ENCODE results near the gene PERCC1. TPM values are rescaled to one million over a fixed set of nuclear protein-coding genes. Genes with fewer than 3 reads are reported as not detected.

Gene PERCC1
- not detected in 2 replicates for total RNA-seq (2012; rRNA removed)

DNA sequence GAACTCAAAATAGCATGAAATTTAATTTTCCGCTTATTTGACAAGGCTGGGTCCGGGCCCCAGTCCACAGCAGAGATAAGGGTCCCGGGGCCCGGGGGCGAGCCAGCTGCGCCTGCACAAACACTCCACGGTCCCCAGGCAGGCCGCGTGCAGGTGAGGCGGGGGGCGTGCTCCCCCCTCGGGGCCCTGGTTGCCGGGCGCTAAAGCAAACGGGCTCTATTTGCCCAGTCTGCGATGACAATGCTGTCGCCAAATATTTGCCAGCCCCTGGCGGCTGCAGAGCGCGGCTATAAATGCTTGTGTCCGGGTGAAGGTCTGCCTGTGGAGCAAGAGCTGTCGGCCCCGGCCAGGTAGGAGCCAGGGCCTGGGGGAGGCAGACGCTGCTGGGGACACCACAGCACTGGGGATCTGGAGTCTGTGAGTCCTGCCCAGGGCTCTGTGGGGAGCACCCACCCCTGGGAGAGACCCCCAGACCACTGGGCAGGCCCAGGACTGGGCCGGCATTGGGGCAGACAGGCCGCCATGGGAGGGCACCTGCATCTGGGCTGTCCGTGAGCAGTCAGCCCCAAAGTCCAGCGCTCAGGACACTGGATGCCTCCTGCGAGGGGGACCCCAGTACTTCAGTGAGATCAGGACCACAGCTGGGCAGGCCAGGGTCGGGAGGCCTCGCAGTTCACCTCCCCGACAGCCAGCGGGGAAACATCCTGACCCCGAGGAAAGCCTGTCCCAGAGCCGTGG is at the start of gene PERCC1:
Gene PERCC1 (plus strand): TSS at position 320 of the 738 bp plus-strand sequence. CDS start 1,516 bp downstream, outside the sequence.
- no peak within 1 kb of the TSS for H3K4me3 ChIP-seq (ENCODE audit: low read length)
- H3K9ac ChIP-seq (ENCODE audit: low read depth, low read length): no peak within 1 kb of the TSS
- no peaks in the 10 kb centered on the region for H3K4me1 ChIP-seq (ENCODE audit: control insufficient read depth, insufficient read depth, low read length)
- H3K27me3 ChIP-seq (ENCODE audit: control insufficient read depth, insufficient read depth, low read length): peaks cover 12% of the 10 kb centered on the region
- no peak within 1 kb of the TSS for H3K4me2 ChIP-seq (ENCODE audit: low read length)
- H3K9me3 ChIP-seq (replicated peaks; ENCODE audit: low read length): no peaks in the 10 kb centered on the region
- no peaks in the 10 kb centered on the region for H3K36me3 ChIP-seq (ENCODE audit: insufficient read depth, low read length)

- Histone ChIP-seq H3K36me3 (ENCODE audit: insufficient read depth, low read length) (peaks cover 4% of the 10 kb centered on the region), H3K27me3 (ENCODE audit: control insufficient read depth, insufficient read depth, low read length) (no peaks in the 10 kb centered on the region), H3K9ac (ENCODE audit: low read depth, low read length) (no peak overlapping the region), H3K9me3 (replicated peaks; ENCODE audit: low read length) (no peaks in the 10 kb centered on the region), H3K4me1 (ENCODE audit: control insufficient read depth, insufficient read depth, low read length) (peaks cover 13% of the 10 kb centered on the region), H3K4me3 (ENCODE audit: low read length) (no peak overlapping the region), H3K4me2 (ENCODE audit: low read length) (no peak overlapping the region)
These were observed 49.1 kb upstream of the PERCC1 start for GRCh38 chr16:1381612-1382406.

GRCh38 chr16:1383556-1383955 is 47.3 kb upstream of the PERCC1 start:
- H3K9me3 ChIP-seq (replicated peaks; ENCODE audit: low read length): no peaks in the 10 kb centered on the region
- no peaks in the 10 kb centered on the region for H3K27me3 ChIP-seq (ENCODE audit: control insufficient read depth, insufficient read depth, low read length)
- H3K36me3 ChIP-seq (ENCODE audit: insufficient read depth, low read length): peaks cover 4% of the 10 kb centered on the region
- H3K4me3 ChIP-seq (ENCODE audit: low read length): no peak overlapping the region
- no peak overlapping the region for H3K4me2 ChIP-seq (ENCODE audit: low read length)
- H3K9ac ChIP-seq (ENCODE audit: low read depth, low read length): no peak overlapping the region
- H3K4me1 ChIP-seq (ENCODE audit: control insufficient read depth, insufficient read depth, low read length): peaks cover 8% of the 10 kb centered on the region

DNA sequence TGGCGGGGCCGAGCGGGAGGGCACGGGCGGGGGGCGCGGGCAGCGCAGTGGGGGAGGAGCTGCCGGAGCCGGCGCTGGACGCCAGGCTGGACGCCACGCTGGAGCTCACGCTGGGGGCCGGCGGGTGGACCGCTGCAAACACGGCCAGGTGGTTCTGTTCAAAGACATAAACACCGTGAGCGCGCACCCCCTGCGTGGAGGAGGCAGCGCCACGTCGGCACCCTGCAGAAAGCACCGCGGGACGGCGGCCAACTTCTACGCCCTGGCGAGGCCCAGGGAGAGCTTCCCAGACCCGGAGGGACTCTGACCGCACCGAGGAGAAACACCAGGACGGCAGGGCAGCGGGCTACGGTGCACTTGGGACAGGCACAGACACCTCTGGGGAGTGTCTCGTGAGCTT is 45.6 kb upstream of the PERCC1 start:
- peaks cover 4% of the 10 kb centered on the region for H3K36me3 ChIP-seq (ENCODE audit: insufficient read depth, low read length)
- H3K9me3 ChIP-seq (replicated peaks; ENCODE audit: low read length): no peaks in the 10 kb centered on the region
- no peak overlapping the region for H3K4me2 ChIP-seq (ENCODE audit: low read length)
- no peak overlapping the region for H3K4me3 ChIP-seq (ENCODE audit: low read length)
- H3K9ac ChIP-seq (ENCODE audit: low read depth, low read length): no peak overlapping the region
- no peaks in the 10 kb centered on the region for H3K4me1 ChIP-seq (ENCODE audit: control insufficient read depth, insufficient read depth, low read length)
- H3K27me3 ChIP-seq (ENCODE audit: control insufficient read depth, insufficient read depth, low read length): no peaks in the 10 kb centered on the region

- no peak overlapping the region for H3K4me3 ChIP-seq (ENCODE audit: low read length)
- no peaks in the 10 kb centered on the region for H3K36me3 ChIP-seq (ENCODE audit: insufficient read depth, low read length)
- H3K9me3 ChIP-seq (replicated peaks; ENCODE audit: low read length): no peaks in the 10 kb centered on the region
These were observed 43.5 kb upstream of the PERCC1 start for GRCh38 chr16:1387331-1387730.

GRCh38 chr16:1389762-1390161 is 41.1 kb upstream of the PERCC1 start:
- no peaks in the 10 kb centered on the region for H3K4me1 ChIP-seq (ENCODE audit: control insufficient read depth, insufficient read depth, low read length)
- H3K36me3 ChIP-seq (ENCODE audit: insufficient read depth, low read length): peaks cover 5% of the 10 kb centered on the region

More at GRCh38 chr16:1387331-1387730, 43.5 kb upstream of the PERCC1 start:
- Histone ChIP-seq H3K4me2 (ENCODE audit: low read length) (no peak overlapping the region), H3K4me1 (ENCODE audit: control insufficient read depth, insufficient read depth, low read length) (no peaks in the 10 kb centered on the region), H3K27me3 (ENCODE audit: control insufficient read depth, insufficient read depth, low read length) (no peaks in the 10 kb centered on the region), H3K9ac (ENCODE audit: low read depth, low read length) (no peak overlapping the region)

GRCh38 chr16:1390239-1390779 is 40.6 kb upstream of the PERCC1 start:
- Histone ChIP-seq H3K4me3 (ENCODE audit: low read length) (no peak overlapping the region), H3K9ac (ENCODE audit: low read depth, low read length) (no peak overlapping the region), H3K27me3 (ENCODE audit: control insufficient read depth, insufficient read depth, low read length) (no peaks in the 10 kb centered on the region), H3K4me2 (ENCODE audit: low read length) (no peak overlapping the region), H3K9me3 (replicated peaks; ENCODE audit: low read length) (no peaks in the 10 kb centered on the region), H3K36me3 (ENCODE audit: insufficient read depth, low read length) (peaks cover 5% of the 10 kb centered on the region), H3K4me1 (ENCODE audit: control insufficient read depth, insufficient read depth, low read length) (no peaks in the 10 kb centered on the region)

More at GRCh38 chr16:1389762-1390161, 41.1 kb upstream of the PERCC1 start:
- no peak overlapping the region for H3K4me3 ChIP-seq (ENCODE audit: low read length)
- no peaks in the 10 kb centered on the region for H3K9me3 ChIP-seq (replicated peaks; ENCODE audit: low read length)
- H3K27me3 ChIP-seq (ENCODE audit: control insufficient read depth, insufficient read depth, low read length): no peaks in the 10 kb centered on the region
- no peak overlapping the region for H3K4me2 ChIP-seq (ENCODE audit: low read length)
- H3K9ac ChIP-seq (ENCODE audit: low read depth, low read length): no peak overlapping the region

DNA sequence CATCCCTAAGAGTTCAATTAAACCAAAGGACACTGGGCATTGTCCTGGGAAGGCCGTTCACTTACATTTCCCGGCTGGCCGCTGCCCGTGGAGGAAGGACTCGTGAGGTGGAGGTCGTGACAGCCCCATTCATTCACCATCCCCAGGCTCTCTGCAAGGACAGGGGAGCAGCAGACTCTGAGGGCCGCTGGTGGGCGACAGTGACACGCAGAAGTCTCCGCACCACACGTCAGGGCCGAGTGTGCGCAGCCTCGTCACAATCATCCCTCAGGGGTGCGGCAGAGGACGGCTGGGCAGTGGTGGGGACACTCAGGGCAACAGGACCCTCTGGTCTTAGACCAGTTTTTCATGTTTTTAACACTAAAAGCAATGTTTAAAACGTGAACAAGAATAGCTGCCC is 38.1 kb upstream of the PERCC1 start:
- H3K9ac ChIP-seq (ENCODE audit: low read depth, low read length): no peak overlapping the region
- H3K4me2 ChIP-seq (ENCODE audit: low read length): no peak overlapping the region
- no peak overlapping the region for H3K4me3 ChIP-seq (ENCODE audit: low read length)
- H3K27me3 ChIP-seq (ENCODE audit: control insufficient read depth, insufficient read depth, low read length): no peaks in the 10 kb centered on the region
- H3K36me3 ChIP-seq (ENCODE audit: insufficient read depth, low read length): peaks cover 5% of the 10 kb centered on the region
- no peaks in the 10 kb centered on the region for H3K4me1 ChIP-seq (ENCODE audit: control insufficient read depth, insufficient read depth, low read length)
- no peaks in the 10 kb centered on the region for H3K9me3 ChIP-seq (replicated peaks; ENCODE audit: low read length)

GRCh38 chr16:1393613-1394176 is 37.2 kb upstream of the PERCC1 start:
- Histone ChIP-seq H3K4me2 (ENCODE audit: low read length) (no peak overlapping the region), H3K9me3 (replicated peaks; ENCODE audit: low read length) (no peaks in the 10 kb centered on the region), H3K9ac (ENCODE audit: low read depth, low read length) (no peak overlapping the region), H3K4me1 (ENCODE audit: control insufficient read depth, insufficient read depth, low read length) (no peaks in the 10 kb centered on the region), H3K4me3 (ENCODE audit: low read length) (no peak overlapping the region), H3K27me3 (ENCODE audit: control insufficient read depth, insufficient read depth, low read length) (no peaks in the 10 kb centered on the region), H3K36me3 (ENCODE audit: insufficient read depth, low read length) (peaks cover 5% of the 10 kb centered on the region)

DNA sequence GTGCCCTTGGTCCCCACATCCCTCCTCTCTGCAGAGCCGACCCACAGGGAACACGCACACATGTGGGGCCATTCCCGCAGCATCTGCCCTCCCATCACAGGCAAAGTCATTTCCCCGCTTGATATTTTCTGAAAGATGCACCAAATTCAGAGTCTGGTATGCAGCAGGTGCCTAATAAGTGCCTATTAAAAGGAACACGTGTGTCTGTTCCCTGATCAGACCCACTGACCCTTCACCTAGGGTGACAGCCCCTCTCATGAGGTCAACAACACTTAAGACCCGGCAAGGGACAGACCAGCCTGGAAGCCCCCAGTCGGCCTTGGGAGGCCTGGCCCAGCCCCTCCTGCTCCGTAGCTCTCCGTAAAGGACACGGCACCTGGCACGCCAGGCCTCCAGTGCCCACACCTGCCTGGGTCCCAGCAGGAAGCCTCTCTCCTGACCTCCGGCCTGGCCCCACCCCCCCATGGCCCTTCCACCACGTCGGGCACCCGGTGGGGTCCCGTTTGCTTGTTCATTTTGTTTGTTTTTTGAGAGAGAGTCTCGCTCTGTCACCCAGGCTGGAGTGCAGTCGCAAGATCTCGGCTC is 36.4 kb upstream of the PERCC1 start:
- no peaks in the 10 kb centered on the region for H3K27me3 ChIP-seq (ENCODE audit: control insufficient read depth, insufficient read depth, low read length)
- H3K4me1 ChIP-seq (ENCODE audit: control insufficient read depth, insufficient read depth, low read length): no peaks in the 10 kb centered on the region
- peaks cover 5% of the 10 kb centered on the region for H3K36me3 ChIP-seq (ENCODE audit: insufficient read depth, low read length)
- no peak overlapping the region for H3K4me3 ChIP-seq (ENCODE audit: low read length)
- no peak overlapping the region for H3K4me2 ChIP-seq (ENCODE audit: low read length)
- no peaks in the 10 kb centered on the region for H3K9me3 ChIP-seq (replicated peaks; ENCODE audit: low read length)
- H3K9ac ChIP-seq (ENCODE audit: low read depth, low read length): no peak overlapping the region

GRCh38 chr16:1395444-1396031 is 35.3 kb upstream of the PERCC1 start:
- Histone ChIP-seq H3K4me2 (ENCODE audit: low read length) (no peak overlapping the region), H3K9me3 (replicated peaks; ENCODE audit: low read length) (no peaks in the 10 kb centered on the region), H3K4me1 (ENCODE audit: control insufficient read depth, insufficient read depth, low read length) (no peaks in the 10 kb centered on the region), H3K36me3 (ENCODE audit: insufficient read depth, low read length) (peaks cover 5% of the 10 kb centered on the region), H3K9ac (ENCODE audit: low read depth, low read length) (no peak overlapping the region), H3K27me3 (ENCODE audit: control insufficient read depth, insufficient read depth, low read length) (no peaks in the 10 kb centered on the region), H3K4me3 (ENCODE audit: low read length) (no peak overlapping the region)

All from skeletal muscle satellite cell (primary cell).